T-cell (primary cell): ENCODE results near the gene GABRB3. TPM values are rescaled to one million over a fixed set of nuclear protein-coding genes. Genes with fewer than 3 reads are reported as not detected.

ENCODE experiments used
- ATAC-seq, 4 experiments: fragments of 200-7000 bp in 3 of 4; fragments of 150-1000 bp in 1 of 4; cut with Tn5 transposase; replicated peaks in 1 of 4; 1 replicate in 3 of 4; 2 replicates in 1 of 4; pipeline ENCODE4 v1.10.0; 2021; ENCODE audit warnings: moderate library complexity in 3 of 4, mild to moderate bottlenecking in 2 of 4, moderate number of reproducible peaks in 1 of 4
- CTCF ChIA-PET, 2 donors: fragments of 300-600 bp; sonication (Branson Sonifier 250); formaldehyde crosslinking; loops; one replicate each; lab custom pipeline; 2022; ENCODE audit warnings: antibody characterized with exemption in 2 of 2; lab: Charles Lee
- POLR2A ChIA-PET, 2 donors: fragments of 300-600 bp; sonication (Branson Sonifier 250); formaldehyde crosslinking; loops; one replicate each; lab custom pipeline; 2022; ENCODE audit warnings: antibody characterized with exemption in 2 of 2; lab: Charles Lee
- DNase-seq, 35 experiments: peaks; one replicate each; pipeline versions ENCODE4 v3.0.0 to v3.0.0-alpha.2; 2013 to 2023
- H3K27ac ChIP-seq: one replicate; pipeline ENCODE4 v1.5.1; 2013; ENCODE audit warnings: low read length
- H3K27me3 ChIP-seq, 2 experiments: replicated peaks in 1 of 2; 1 replicate in 1 of 2; 2 replicates in 1 of 2; pipeline versions ENCODE4 v1.6.1 to v1.7.0; 2013; ENCODE audit warnings: low read length in 1 of 2, mixed read lengths in 1 of 2; ENCODE audit not compliant: control insufficient read depth in 2 of 2, insufficient read depth in 2 of 2; ENCODE audit errors: extremely low read depth in 1 of 2
- H3K36me3 ChIP-seq, 2 donors: 1 replicate in 1 of 2; 2 replicates in 1 of 2; pipeline versions ENCODE4 v1.6.1 to v1.7.0; 2013; ENCODE audit warnings: low read length in 1 of 2; ENCODE audit not compliant: control insufficient read depth in 2 of 2, insufficient read depth in 1 of 2; ENCODE audit errors: extremely low read depth in 1 of 2
- H3K4me1 ChIP-seq, 2 experiments: 1 replicate in 1 of 2; 2 replicates in 1 of 2; pipeline versions ENCODE4 v1.6.1 to v1.7.0; 2013; ENCODE audit warnings: low read length in 2 of 2, mixed read lengths in 1 of 2; ENCODE audit not compliant: insufficient read depth in 2 of 2, control insufficient read depth in 1 of 2; ENCODE audit errors: extremely low read depth in 1 of 2
- H3K4me3 ChIP-seq, 2 donors: 1 replicate in 1 of 2; 2 replicates in 1 of 2; pipeline versions ENCODE4 v1.5.1 to v1.7.0; 2013; ENCODE audit warnings: mild to moderate bottlenecking in 2 of 2, low read length in 1 of 2, moderate library complexity in 1 of 2; ENCODE audit not compliant: control insufficient read depth in 1 of 2; ENCODE audit errors: extremely low read depth in 1 of 2
- H3K9me3 ChIP-seq: 2 replicates; pipeline ENCODE4 v1.7.0; 2013
- H3K27ac Mint-ChIP-seq, 2 donors: one replicate each; pipeline ENCODE4 v1.8.0; 2020 to 2021; ENCODE audit warnings: mild to moderate bottlenecking in 2 of 2, mixed read lengths in 2 of 2
- H3K27me3 Mint-ChIP-seq, 2 donors: one replicate each; pipeline ENCODE4 v1.8.0; 2021 to 2022; ENCODE audit warnings: mixed read lengths in 2 of 2
- H3K36me3 Mint-ChIP-seq: one replicate; pipeline ENCODE4 v1.8.0; 2021; ENCODE audit warnings: mixed read lengths
- H3K4me1 Mint-ChIP-seq, 3 donors: one replicate each; pipeline ENCODE4 v1.8.0; 2020 to 2022; ENCODE audit warnings: mixed read lengths in 3 of 3, mild to moderate bottlenecking in 1 of 3
- H3K4me3 Mint-ChIP-seq, 3 donors: one replicate each; pipeline ENCODE4 v1.8.0; 2020 to 2022; ENCODE audit warnings: mild to moderate bottlenecking in 3 of 3, mixed read lengths in 3 of 3, moderate library complexity in 3 of 3
- H3K9me3 Mint-ChIP-seq, 3 donors: one replicate each; pipeline ENCODE4 v1.8.0; 2020 to 2022; ENCODE audit warnings: mixed read lengths in 3 of 3
- WGBS: methylation state at CpG from one replicate; pipeline ENCODE4 v1.1.5; 2013; ENCODE audit warnings: missing lambda C conversion rate; ENCODE audit not compliant: insufficient coverage; 5-methylcytosine and 5-hydroxymethylcytosine counted together
- total RNA-seq, 35 experiments: library from RNA in 6 of 35; stranded (reverse) in 6 of 35; fragments of 120-200 nt in 1 of 35; gene quantifications; one replicate each; pipeline versions ENCODE4 v1.2.1 to v1.2.4 and lab custom pipeline; 2013 to 2026

The GABRB3 gene
- total RNA-seq, 5 donors from 2014 or later (not counting 1 experiment from before 2014, with no cell fraction given), result 0.23 to 0.76 (median 0.54) TPM; not detected in 2

GRCh38 chr15:26662283-26662682 lies 110.6 kb downstream of the GABRB3 start:
- no peak overlapping the region for H3K27ac Mint-ChIP-seq
- peaks cover 1 to 15% (median 7%) of the 10 kb centered on the region in 3 donors for H3K9me3 Mint-ChIP-seq
- no peaks in the 10 kb centered on the region for H3K27me3 ChIP-seq

GRCh38 chr15:26661748-26662147 lies 111.1 kb downstream of the GABRB3 start:
- CTCF ChIA-PET, result interaction anchor here in 1 of 2 donors (0.5 kb wide), 1 partner anchor 1757 kb away, joined by 3 read pairs; no protein-coding TSS in a partner anchor
- WGBS, result 79% methylated on average over 3 of the region's 7 CpGs
- no peak overlapping the region for H3K27ac Mint-ChIP-seq

More at GRCh38 chr15:26662283-26662682, 110.6 kb downstream of the GABRB3 start:
- H3K9me3 ChIP-seq, result no peaks in the 10 kb centered on the region
- H3K4me3 Mint-ChIP-seq, result no peak overlapping the region
- 59% methylated on average over 4 of the region's 6 CpGs for WGBS
- DNase-seq (no peak), ATAC-seq (no peak)
- no peaks in the 10 kb centered on the region for H3K27me3 Mint-ChIP-seq
- H3K27ac ChIP-seq, result no peak overlapping the region
- ChIA-PET CTCF (interaction anchor here in 1 of 2 donors (0.5 kb wide), 1 partner anchor 1757 kb away, joined by 3 read pairs; no protein-coding TSS in a partner anchor), POLR2A (no interaction called here)
- H3K36me3 Mint-ChIP-seq, result no peaks in the 10 kb centered on the region
- H3K36me3 ChIP-seq, result no peaks in the 10 kb centered on the region
- no peaks in the 10 kb centered on the region for H3K4me1 ChIP-seq
- no peaks in the 10 kb centered on the region for H3K4me1 Mint-ChIP-seq
- no peak overlapping the region for H3K4me3 ChIP-seq

GRCh38 chr15:26661107-26661506 lies 111.8 kb downstream of the GABRB3 start:
- Histone ChIP-seq H3K27me3 (no peaks in the 10 kb centered on the region), H3K27ac (no peak overlapping the region), H3K36me3 (no peaks in the 10 kb centered on the region), H3K4me3 (no peak overlapping the region), H3K9me3 (no peaks in the 10 kb centered on the region), H3K4me1 (no peaks in the 10 kb centered on the region)
- POLR2A ChIA-PET, result no interaction called here
- no peak for DNase-seq
- CTCF ChIA-PET, result no interaction called here
- H3K36me3 Mint-ChIP-seq, result no peaks in the 10 kb centered on the region
- ATAC-seq, result no peak
- no peaks in the 10 kb centered on the region for H3K27me3 Mint-ChIP-seq
- H3K9me3 Mint-ChIP-seq, result peaks cover 2 to 18% (median 7%) of the 10 kb centered on the region in 3 donors
- no peak overlapping the region for H3K4me3 Mint-ChIP-seq
- H3K4me1 Mint-ChIP-seq, result no peaks in the 10 kb centered on the region
- WGBS, result 92% methylated on average over 3 of the region's 3 CpGs
- no peak overlapping the region for H3K27ac Mint-ChIP-seq

More at GRCh38 chr15:26661748-26662147, 111.1 kb downstream of the GABRB3 start:
- Histone ChIP-seq H3K4me3 (no peak overlapping the region), H3K27ac (no peak overlapping the region), H3K4me1 (no peaks in the 10 kb centered on the region), H3K9me3 (no peaks in the 10 kb centered on the region), H3K27me3 (no peaks in the 10 kb centered on the region), H3K36me3 (no peaks in the 10 kb centered on the region)
- Mint-ChIP-seq H3K36me3 (no peaks in the 10 kb centered on the region), H3K4me1 (no peaks in the 10 kb centered on the region), H3K27me3 (no peaks in the 10 kb centered on the region), H3K9me3 (peaks cover 2 to 18% (median 7%) of the 10 kb centered on the region in 3 donors), H3K4me3 (no peak overlapping the region)
- ATAC-seq, result no peak
- no peak for DNase-seq
- POLR2A ChIA-PET, result no interaction called here

- Histone ChIP-seq H3K4me3 (no peak overlapping the region), H3K9me3 (no peaks in the 10 kb centered on the region), H3K4me1 (no peaks in the 10 kb centered on the region), H3K36me3 (no peaks in the 10 kb centered on the region), H3K27me3 (no peaks in the 10 kb centered on the region), H3K27ac (no peak overlapping the region)
- DNase-seq (no peak), ATAC-seq (no peak)
- Mint-ChIP-seq H3K9me3 (peaks cover 7 to 18% (median 7%) of the 10 kb centered on the region in 3 donors), H3K27me3 (no peaks in the 10 kb centered on the region), H3K27ac (no peak overlapping the region), H3K4me1 (no peaks in the 10 kb centered on the region), H3K4me3 (no peak overlapping the region), H3K36me3 (no peaks in the 10 kb centered on the region)
- ChIA-PET POLR2A (no interaction called here), CTCF (no interaction called here)
- WGBS, result 100% methylated on average over 1 of the region's 6 CpGs
Observed at GRCh38 chr15:26660241-26660640, 112.6 kb downstream of the GABRB3 start.

- ATAC-seq (no peak), DNase-seq (no peak)
- Histone ChIP-seq H3K9me3 (no peaks in the 10 kb centered on the region), H3K4me3 (no peak overlapping the region), H3K4me1 (no peaks in the 10 kb centered on the region), H3K27ac (no peak overlapping the region), H3K36me3 (no peaks in the 10 kb centered on the region), H3K27me3 (no peaks in the 10 kb centered on the region)
- no peak overlapping the region for H3K4me3 Mint-ChIP-seq
- H3K27me3 Mint-ChIP-seq, result no peaks in the 10 kb centered on the region
- H3K4me1 Mint-ChIP-seq, result no peaks in the 10 kb centered on the region
- WGBS, result 79% methylated on average over 2 of the region's 2 CpGs
- CTCF ChIA-PET, result no interaction called here
- no peak overlapping the region for H3K27ac Mint-ChIP-seq
- no peaks in the 10 kb centered on the region for H3K36me3 Mint-ChIP-seq
- POLR2A ChIA-PET, result no interaction called here
- peaks cover 8 to 18% (median 10%) of the 10 kb centered on the region in 3 donors for H3K9me3 Mint-ChIP-seq
Observed at GRCh38 chr15:26658290-26658689, 114.6 kb downstream of the GABRB3 start.

- Histone ChIP-seq H3K4me1 (no peaks in the 10 kb centered on the region), H3K36me3 (no peaks in the 10 kb centered on the region), H3K27ac (no peak overlapping the region), H3K27me3 (no peaks in the 10 kb centered on the region), H3K9me3 (no peaks in the 10 kb centered on the region), H3K4me3 (no peak overlapping the region)
- ATAC-seq, result no peak
- Mint-ChIP-seq H3K4me3 (no peak overlapping the region), H3K9me3 (peaks cover 14 to 19% (median 17%) of the 10 kb centered on the region in 3 donors), H3K27me3 (no peaks in the 10 kb centered on the region), H3K27ac (no peak overlapping the region), H3K36me3 (no peaks in the 10 kb centered on the region), H3K4me1 (no peaks in the 10 kb centered on the region)
- no peak for DNase-seq
- POLR2A ChIA-PET, result no interaction called here
- CTCF ChIA-PET, result no interaction called here
- WGBS, result 84% methylated on average over 4 of the region's 6 CpGs
Observed at GRCh38 chr15:26656080-26656479, 116.8 kb downstream of the GABRB3 start.

DNA sequence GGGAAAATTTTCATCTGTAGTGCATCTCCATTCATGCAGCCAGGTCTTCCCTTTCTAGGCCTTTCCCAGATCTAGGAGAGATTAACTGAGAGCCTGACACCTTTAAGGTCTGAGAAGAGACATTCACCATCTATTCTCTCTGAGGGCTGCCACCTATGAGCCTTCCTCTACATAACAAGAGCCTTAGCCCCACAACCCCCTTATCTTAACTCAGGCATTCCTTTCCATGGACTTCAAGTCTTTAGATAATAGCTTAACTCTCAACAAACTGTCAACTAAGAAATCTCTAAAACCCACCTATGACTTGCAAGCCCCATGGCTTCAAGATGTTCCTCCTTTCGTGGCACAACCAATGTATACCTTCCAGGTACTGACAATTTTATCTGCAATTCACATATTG lies 121.0 kb downstream of the GABRB3 start:
- H3K4me1 Mint-ChIP-seq, result no peaks in the 10 kb centered on the region
- H3K36me3 Mint-ChIP-seq, result no peaks in the 10 kb centered on the region
- H3K27ac Mint-ChIP-seq, result no peak overlapping the region
- no peak overlapping the region for H3K4me3 ChIP-seq
- no peaks in the 10 kb centered on the region for H3K27me3 ChIP-seq
- POLR2A ChIA-PET, result no interaction called here
- CTCF ChIA-PET, result no interaction called here
- no peaks in the 10 kb centered on the region for H3K4me1 ChIP-seq
- H3K9me3 Mint-ChIP-seq, result peaks cover 27 to 36% (median 34%) of the 10 kb centered on the region in 3 donors
- H3K27ac ChIP-seq, result no peak overlapping the region
- ATAC-seq (no peak), DNase-seq (no peak)
- no peak overlapping the region for H3K4me3 Mint-ChIP-seq
- H3K27me3 Mint-ChIP-seq, result no peaks in the 10 kb centered on the region
- WGBS, result 33% methylated on average over 1 of the region's 1 CpG
- no peaks in the 10 kb centered on the region for H3K36me3 ChIP-seq
- no peaks in the 10 kb centered on the region for H3K9me3 ChIP-seq
